ENCODE data around the gene CAPN7.

GRCh38 chr3:15221574-15222217 is 15.7 kb downstream of the CAPN7 start:
- TF ChIP-seq CTCF (IDR thresholded peaks at IDR 0.05) (no peak), EZH2 (IDR thresholded peaks at IDR 0.05) (no peak), EZH2phosphoT487 (IDR thresholded peaks at IDR 0.05) (no peak)
